GM23338 (cell line): ENCODE data around the gene PSKH1. TPM values are rescaled to one million over a fixed set of nuclear protein-coding genes. Genes with fewer than 3 reads are reported as not detected.

Source experiments
- ATAC-seq: fragments of 200-7000 bp; cut with Tn5 transposase; 3 replicates; pipeline ENCODE4 v1.9.1; 2020
- DNase-seq: peaks from one replicate; pipeline ENCODE4 v3.0.0-alpha.2; 2015; ENCODE audit warnings: low spot score
- H2AFZ ChIP-seq: fragments of 200-600 bp; sonication (generic); 2 replicates; pipeline ENCODE4 v1.8.0; 2016; ENCODE audit warnings: antibody characterized with exemption, mild to moderate bottlenecking, moderate library complexity
- H3F3A ChIP-seq: fragments of 200-600 bp; sonication (generic); replicated peaks from 2 replicates; pipeline ENCODE4 v1.8.0; 2017; ENCODE audit warnings: antibody characterized with exemption, mixed run types, low read depth
- H3K27ac ChIP-seq: fragments of 200-600 bp; sonication (generic); 2 replicates; pipeline ENCODE4 v1.6.1; 2016; ENCODE audit warnings: low read depth
- H3K27me3 ChIP-seq: fragments of 200-600 bp; sonication (generic); 2 replicates; pipeline ENCODE4 v1.8.0; 2016; ENCODE audit warnings: mild to moderate bottlenecking, mixed run types, moderate library complexity; ENCODE audit not compliant: insufficient read depth
- H3K36me3 ChIP-seq: fragments of 200-600 bp; sonication (generic); 2 replicates; pipeline ENCODE4 v1.8.0; 2016; ENCODE audit warnings: mild to moderate bottlenecking; ENCODE audit not compliant: insufficient read depth
- H3K4me1 ChIP-seq: fragments of 200-600 bp; sonication (generic); 2 replicates; pipeline ENCODE4 v1.8.0; 2016; ENCODE audit warnings: mild to moderate bottlenecking, moderate library complexity; ENCODE audit not compliant: insufficient read depth
- H3K4me2 ChIP-seq: fragments of 200-600 bp; sonication (generic); 2 replicates; pipeline ENCODE4 v1.7.1; 2017; ENCODE audit warnings: mixed run types
- H3K4me3 ChIP-seq: fragments of 200-600 bp; sonication (generic); 2 replicates; pipeline ENCODE4 v1.6.1; 2016; ENCODE audit warnings: mixed run types
- H3K79me2 ChIP-seq: fragments of 200-600 bp; sonication (generic); replicated peaks from 2 replicates; pipeline ENCODE4 v1.8.0; 2017; ENCODE audit warnings: mild to moderate bottlenecking; ENCODE audit not compliant: insufficient read depth
- H3K9me2 ChIP-seq: fragments of 200-600 bp; sonication (generic); 2 replicates; pipeline ENCODE4 v1.8.0; 2017; ENCODE audit not compliant: insufficient read depth
- H4K20me1 ChIP-seq: fragments of 200-600 bp; sonication (generic); replicated peaks from 2 replicates; pipeline ENCODE4 v1.8.0; 2017; ENCODE audit warnings: mild to moderate bottlenecking; ENCODE audit not compliant: insufficient read depth
- H3K27ac Mint-ChIP-seq: 2 replicates; pipeline ENCODE4 v1.8.0; 2020; ENCODE audit warnings: inconsistent platforms, mild to moderate bottlenecking, moderate library complexity, mixed read lengths
- H3K27me3 Mint-ChIP-seq: 3 replicates; pipeline ENCODE4 v1.8.0; 2022; ENCODE audit warnings: low read depth, mild to moderate bottlenecking, moderate library complexity, mixed read lengths, inconsistent platforms; ENCODE audit not compliant: insufficient read depth, poor library complexity
- H3K36me3 Mint-ChIP-seq: 3 replicates; pipeline ENCODE4 v1.8.0; 2021; ENCODE audit warnings: low read depth, mild to moderate bottlenecking, inconsistent platforms, moderate library complexity, mixed read lengths
- H3K4me1 Mint-ChIP-seq: 3 replicates; pipeline ENCODE4 v1.8.0; 2020; ENCODE audit warnings: mild to moderate bottlenecking, inconsistent platforms, mixed read lengths
- H3K4me3 Mint-ChIP-seq: 3 replicates; pipeline ENCODE4 v1.8.0; 2021; ENCODE audit warnings: moderate library complexity, mild to moderate bottlenecking, inconsistent platforms, mixed read lengths
- H3K9me3 Mint-ChIP-seq: 3 replicates; pipeline ENCODE4 v1.8.0; 2020; ENCODE audit warnings: moderate library complexity, mild to moderate bottlenecking, inconsistent platforms, mixed read lengths
- CREB1 ChIP-seq: fragments of 250-450 bp; sonication (Bioruptor Pico); IDR thresholded peaks from 2 replicates; pipeline ENCODE4 v1.5.0; 2020; ENCODE audit warnings: low read depth, mild to moderate bottlenecking, moderate library complexity
- EZH2 ChIP-seq: fragments of 200-600 bp; sonication (generic); IDR thresholded peaks from one replicate; pipeline ENCODE4 v1.8.0; 2017; ENCODE audit warnings: antibody characterized with exemption, mild to moderate bottlenecking, low read depth; ENCODE audit not compliant: unreplicated experiment
- EZH2phosphoT487 ChIP-seq: fragments of 200-600 bp; sonication (generic); IDR thresholded peaks from one replicate; pipeline ENCODE4 v1.8.1; 2018; ENCODE audit warnings: antibody characterized with exemption; ENCODE audit not compliant: unreplicated experiment
- JUNB ChIP-seq: IDR thresholded peaks from one replicate; pipeline ENCODE4 v1.6.1; 2016; ENCODE audit warnings: antibody characterized with exemption; ENCODE audit not compliant: unreplicated experiment
- NANOG ChIP-seq: IDR thresholded peaks from 2 replicates; pipeline ENCODE4 v1.6.1; 2016; ENCODE audit warnings: antibody characterized with exemption, borderline replicate concordance
- POLR2AphosphoS5 ChIP-seq: IDR thresholded peaks from 2 replicates; pipeline ENCODE4 v1.6.1; 2016; ENCODE audit warnings: antibody characterized with exemption, low read depth
- STAT1 ChIP-seq: IDR thresholded peaks from one replicate; pipeline ENCODE4 v1.6.1; 2016; ENCODE audit warnings: antibody characterized with exemption; ENCODE audit not compliant: unreplicated experiment
- ZNF114 ChIP-seq: fragments of 250-450 bp; sonication (Bioruptor Pico); IDR thresholded peaks from 2 replicates; pipeline ENCODE4 v1.5.0; 2020; ENCODE audit warnings: mild to moderate bottlenecking, moderate library complexity
- ZNF331 ChIP-seq: fragments of 250-450 bp; sonication (Bioruptor Pico); IDR thresholded peaks from 2 replicates; pipeline ENCODE4 v1.5.0; 2020; ENCODE audit warnings: low read depth, mild to moderate bottlenecking, moderate library complexity
- polyA plus RNA-seq: library from polyadenylated mRNA; unstranded; fragments of >200 nt; fragmentation: Nextera tagmentation; extraction: Ambion mirVana; gene quantifications from 2 replicates; pipeline ENCODE4 v1.2.1, GENCODE V29; 2016
- total RNA-seq: library from RNA; depleted of rRNA; stranded (reverse); fragments of >200 nt; shearing (Covaris generic); gene quantifications from 2 replicates; pipeline ENCODE4 v1.2.3, GENCODE V29; 2014
- TF ChIP-seq, protein P1 (sequence below): IDR thresholded peaks from one replicate; pipeline ENCODE4 v1.6.1; 2018; ENCODE audit warnings: antibody characterized with exemption; ENCODE audit not compliant: unreplicated experiment
- TF ChIP-seq, protein P2 (sequence below), 2 experiments: fragments of 200-600 bp in 1 of 2; sonication (generic) in 1 of 2; conservative IDR thresholded peaks; 2 replicates each; pipeline versions ENCODE4 v1.5.1 to v1.6.1; 2016 to 2017; ENCODE audit warnings: antibody characterized with exemption in 2 of 2, low read depth in 2 of 2, mild to moderate bottlenecking in 2 of 2, moderate library complexity in 1 of 2
- TF ChIP-seq, protein P3 (sequence below): fragments of 250-450 bp; sonication (Bioruptor Pico); IDR thresholded peaks from 2 replicates; pipeline ENCODE4 v1.5.0; 2020; ENCODE audit warnings: mild to moderate bottlenecking, moderate library complexity
- TF ChIP-seq, protein P4 (sequence below): IDR thresholded peaks from 2 replicates; pipeline ENCODE4 v1.6.1; 2016; ENCODE audit warnings: antibody characterized with exemption

The PSKH1 gene
- total and polyA plus RNA-seq, 2 experiments from 2014 or later, result 14.3 to 23.9 TPM

DNA sequence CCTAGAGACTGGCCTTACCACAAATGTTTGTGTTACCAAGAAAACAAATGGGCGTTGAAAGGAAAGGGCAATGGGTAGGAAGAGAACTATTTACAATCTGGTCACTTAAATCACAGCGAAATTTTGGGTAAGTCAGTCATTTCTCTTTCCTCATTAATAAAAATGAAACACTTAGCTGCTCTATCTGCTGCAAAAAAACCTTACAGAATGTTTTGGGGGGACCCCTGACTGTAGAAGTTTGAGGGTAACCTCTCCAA, 47.1 kb upstream of the PSKH1 start:
- Histone ChIP-seq H3K4me3 (peak overlapping the region; percentile 91), H3K36me3 (0 out of 2 replicates have a peak, but pooled peaks cover 3% of the 10 kb centered on the region), H4K20me1 (peaks cover 39% of the 10 kb centered on the region), H3K79me2 (peaks cover 68% of the 10 kb centered on the region), H3K27ac (peak overlapping the region; percentile 97), H3K4me2 (peak overlapping the region; percentile 87), H3K9me2 (no peaks in the 10 kb centered on the region), H2AFZ (peak overlapping the region; percentile 53; the same call in 1 of the 2 replicates), H3K27me3 (no peaks in the 10 kb centered on the region), H3F3A (peaks cover 37% of the 10 kb centered on the region), H3K4me1 (peaks cover 37% of the 10 kb centered on the region)
- TF ChIP-seq, protein P1, sequence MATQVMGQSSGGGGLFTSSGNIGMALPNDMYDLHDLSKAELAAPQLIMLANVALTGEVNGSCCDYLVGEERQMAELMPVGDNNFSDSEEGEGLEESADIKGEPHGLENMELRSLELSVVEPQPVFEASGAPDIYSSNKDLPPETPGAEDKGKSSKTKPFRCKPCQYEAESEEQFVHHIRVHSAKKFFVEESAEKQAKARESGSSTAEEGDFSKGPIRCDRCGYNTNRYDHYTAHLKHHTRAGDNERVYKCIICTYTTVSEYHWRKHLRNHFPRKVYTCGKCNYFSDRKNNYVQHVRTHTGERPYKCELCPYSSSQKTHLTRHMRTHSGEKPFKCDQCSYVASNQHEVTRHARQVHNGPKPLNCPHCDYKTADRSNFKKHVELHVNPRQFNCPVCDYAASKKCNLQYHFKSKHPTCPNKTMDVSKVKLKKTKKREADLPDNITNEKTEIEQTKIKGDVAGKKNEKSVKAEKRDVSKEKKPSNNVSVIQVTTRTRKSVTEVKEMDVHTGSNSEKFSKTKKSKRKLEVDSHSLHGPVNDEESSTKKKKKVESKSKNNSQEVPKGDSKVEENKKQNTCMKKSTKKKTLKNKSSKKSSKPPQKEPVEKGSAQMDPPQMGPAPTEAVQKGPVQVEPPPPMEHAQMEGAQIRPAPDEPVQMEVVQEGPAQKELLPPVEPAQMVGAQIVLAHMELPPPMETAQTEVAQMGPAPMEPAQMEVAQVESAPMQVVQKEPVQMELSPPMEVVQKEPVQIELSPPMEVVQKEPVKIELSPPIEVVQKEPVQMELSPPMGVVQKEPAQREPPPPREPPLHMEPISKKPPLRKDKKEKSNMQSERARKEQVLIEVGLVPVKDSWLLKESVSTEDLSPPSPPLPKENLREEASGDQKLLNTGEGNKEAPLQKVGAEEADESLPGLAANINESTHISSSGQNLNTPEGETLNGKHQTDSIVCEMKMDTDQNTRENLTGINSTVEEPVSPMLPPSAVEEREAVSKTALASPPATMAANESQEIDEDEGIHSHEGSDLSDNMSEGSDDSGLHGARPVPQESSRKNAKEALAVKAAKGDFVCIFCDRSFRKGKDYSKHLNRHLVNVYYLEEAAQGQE, result no peak
- TF ChIP-seq NANOG (no peak), EZH2phosphoT487 (no peak), POLR2AphosphoS5 (no peak), JUNB (no peak), CREB1 (CRISPR knock-in tag) (no peak), STAT1 (no peak), ZNF331 (no peak), ZNF114 (CRISPR knock-in tag) (no peak), EZH2 (no peak)
- TF ChIP-seq, protein P2, sequence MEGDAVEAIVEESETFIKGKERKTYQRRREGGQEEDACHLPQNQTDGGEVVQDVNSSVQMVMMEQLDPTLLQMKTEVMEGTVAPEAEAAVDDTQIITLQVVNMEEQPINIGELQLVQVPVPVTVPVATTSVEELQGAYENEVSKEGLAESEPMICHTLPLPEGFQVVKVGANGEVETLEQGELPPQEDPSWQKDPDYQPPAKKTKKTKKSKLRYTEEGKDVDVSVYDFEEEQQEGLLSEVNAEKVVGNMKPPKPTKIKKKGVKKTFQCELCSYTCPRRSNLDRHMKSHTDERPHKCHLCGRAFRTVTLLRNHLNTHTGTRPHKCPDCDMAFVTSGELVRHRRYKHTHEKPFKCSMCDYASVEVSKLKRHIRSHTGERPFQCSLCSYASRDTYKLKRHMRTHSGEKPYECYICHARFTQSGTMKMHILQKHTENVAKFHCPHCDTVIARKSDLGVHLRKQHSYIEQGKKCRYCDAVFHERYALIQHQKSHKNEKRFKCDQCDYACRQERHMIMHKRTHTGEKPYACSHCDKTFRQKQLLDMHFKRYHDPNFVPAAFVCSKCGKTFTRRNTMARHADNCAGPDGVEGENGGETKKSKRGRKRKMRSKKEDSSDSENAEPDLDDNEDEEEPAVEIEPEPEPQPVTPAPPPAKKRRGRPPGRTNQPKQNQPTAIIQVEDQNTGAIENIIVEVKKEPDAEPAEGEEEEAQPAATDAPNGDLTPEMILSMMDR (conservative IDR thresholded peaks at IDR 0.05; ENCODE audit: low read depth in 2 of 2), result no peak
- TF ChIP-seq, protein P3, sequence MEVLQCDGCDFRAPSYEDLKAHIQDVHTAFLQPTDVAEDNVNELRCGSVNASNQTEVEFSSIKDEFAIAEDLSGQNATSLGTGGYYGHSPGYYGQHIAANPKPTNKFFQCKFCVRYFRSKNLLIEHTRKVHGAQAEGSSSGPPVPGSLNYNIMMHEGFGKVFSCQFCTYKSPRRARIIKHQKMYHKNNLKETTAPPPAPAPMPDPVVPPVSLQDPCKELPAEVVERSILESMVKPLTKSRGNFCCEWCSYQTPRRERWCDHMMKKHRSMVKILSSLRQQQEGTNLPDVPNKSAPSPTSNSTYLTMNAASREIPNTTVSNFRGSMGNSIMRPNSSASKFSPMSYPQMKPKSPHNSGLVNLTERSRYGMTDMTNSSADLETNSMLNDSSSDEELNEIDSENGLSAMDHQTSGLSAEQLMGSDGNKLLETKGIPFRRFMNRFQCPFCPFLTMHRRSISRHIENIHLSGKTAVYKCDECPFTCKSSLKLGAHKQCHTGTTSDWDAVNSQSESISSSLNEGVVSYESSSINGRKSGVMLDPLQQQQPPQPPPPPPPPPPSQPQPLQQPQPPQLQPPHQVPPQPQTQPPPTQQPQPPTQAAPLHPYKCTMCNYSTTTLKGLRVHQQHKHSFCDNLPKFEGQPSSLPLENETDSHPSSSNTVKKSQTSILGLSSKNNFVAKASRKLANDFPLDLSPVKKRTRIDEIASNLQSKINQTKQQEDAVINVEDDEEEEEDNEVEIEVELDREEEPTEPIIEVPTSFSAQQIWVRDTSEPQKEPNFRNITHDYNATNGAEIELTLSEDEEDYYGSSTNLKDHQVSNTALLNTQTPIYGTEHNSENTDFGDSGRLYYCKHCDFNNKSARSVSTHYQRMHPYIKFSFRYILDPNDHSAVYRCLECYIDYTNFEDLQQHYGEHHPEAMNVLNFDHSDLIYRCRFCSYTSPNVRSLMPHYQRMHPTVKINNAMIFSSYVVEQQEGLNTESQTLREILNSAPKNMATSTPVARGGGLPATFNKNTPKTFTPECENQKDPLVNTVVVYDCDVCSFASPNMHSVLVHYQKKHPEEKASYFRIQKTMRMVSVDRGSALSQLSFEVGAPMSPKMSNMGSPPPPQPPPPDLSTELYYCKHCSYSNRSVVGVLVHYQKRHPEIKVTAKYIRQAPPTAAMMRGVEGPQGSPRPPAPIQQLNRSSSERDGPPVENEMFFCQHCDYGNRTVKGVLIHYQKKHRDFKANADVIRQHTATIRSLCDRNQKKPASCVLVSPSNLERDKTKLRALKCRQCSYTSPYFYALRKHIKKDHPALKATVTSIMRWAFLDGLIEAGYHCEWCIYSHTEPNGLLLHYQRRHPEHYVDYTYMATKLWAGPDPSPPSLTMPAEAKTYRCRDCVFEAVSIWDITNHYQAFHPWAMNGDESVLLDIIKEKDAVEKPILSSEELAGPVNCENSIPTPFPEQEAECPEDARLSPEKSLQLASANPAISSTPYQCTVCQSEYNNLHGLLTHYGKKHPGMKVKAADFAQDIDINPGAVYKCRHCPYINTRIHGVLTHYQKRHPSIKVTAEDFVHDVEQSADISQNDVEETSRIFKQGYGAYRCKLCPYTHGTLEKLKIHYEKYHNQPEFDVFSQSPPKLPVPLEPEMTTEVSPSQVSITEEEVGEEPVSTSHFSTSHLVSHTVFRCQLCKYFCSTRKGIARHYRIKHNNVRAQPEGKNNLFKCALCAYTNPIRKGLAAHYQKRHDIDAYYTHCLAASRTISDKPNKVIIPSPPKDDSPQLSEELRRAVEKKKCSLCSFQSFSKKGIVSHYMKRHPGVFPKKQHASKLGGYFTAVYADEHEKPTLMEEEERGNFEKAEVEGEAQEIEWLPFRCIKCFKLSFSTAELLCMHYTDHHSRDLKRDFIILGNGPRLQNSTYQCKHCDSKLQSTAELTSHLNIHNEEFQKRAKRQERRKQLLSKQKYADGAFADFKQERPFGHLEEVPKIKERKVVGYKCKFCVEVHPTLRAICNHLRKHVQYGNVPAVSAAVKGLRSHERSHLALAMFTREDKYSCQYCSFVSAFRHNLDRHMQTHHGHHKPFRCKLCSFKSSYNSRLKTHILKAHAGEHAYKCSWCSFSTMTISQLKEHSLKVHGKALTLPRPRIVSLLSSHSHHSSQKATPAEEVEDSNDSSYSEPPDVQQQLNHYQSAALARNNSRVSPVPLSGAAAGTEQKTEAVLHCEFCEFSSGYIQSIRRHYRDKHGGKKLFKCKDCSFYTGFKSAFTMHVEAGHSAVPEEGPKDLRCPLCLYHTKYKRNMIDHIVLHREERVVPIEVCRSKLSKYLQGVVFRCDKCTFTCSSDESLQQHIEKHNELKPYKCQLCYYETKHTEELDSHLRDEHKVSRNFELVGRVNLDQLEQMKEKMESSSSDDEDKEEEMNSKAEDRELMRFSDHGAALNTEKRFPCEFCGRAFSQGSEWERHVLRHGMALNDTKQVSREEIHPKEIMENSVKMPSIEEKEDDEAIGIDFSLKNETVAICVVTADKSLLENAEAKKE, result no peak
- TF ChIP-seq, protein P4, sequence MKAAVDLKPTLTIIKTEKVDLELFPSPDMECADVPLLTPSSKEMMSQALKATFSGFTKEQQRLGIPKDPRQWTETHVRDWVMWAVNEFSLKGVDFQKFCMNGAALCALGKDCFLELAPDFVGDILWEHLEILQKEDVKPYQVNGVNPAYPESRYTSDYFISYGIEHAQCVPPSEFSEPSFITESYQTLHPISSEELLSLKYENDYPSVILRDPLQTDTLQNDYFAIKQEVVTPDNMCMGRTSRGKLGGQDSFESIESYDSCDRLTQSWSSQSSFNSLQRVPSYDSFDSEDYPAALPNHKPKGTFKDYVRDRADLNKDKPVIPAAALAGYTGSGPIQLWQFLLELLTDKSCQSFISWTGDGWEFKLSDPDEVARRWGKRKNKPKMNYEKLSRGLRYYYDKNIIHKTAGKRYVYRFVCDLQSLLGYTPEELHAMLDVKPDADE, result no peak
- no peak for DNase-seq
- peaks cover 14% of the 10 kb centered on the region for H3K27me3 Mint-ChIP-seq
- H3K4me3 Mint-ChIP-seq, result peak overlapping the region; percentile 80
- H3K4me1 Mint-ChIP-seq, result peaks cover 43% of the 10 kb centered on the region
- H3K36me3 Mint-ChIP-seq, result peaks cover 25% of the 10 kb centered on the region
- peak overlapping the region; percentile 95 for H3K27ac Mint-ChIP-seq
- H3K9me3 Mint-ChIP-seq, result no peaks in the 10 kb centered on the region
- ATAC-seq, result no peak
